ENCODE measurements around the gene MACROD2. TPM values are rescaled to one million over a fixed set of nuclear protein-coding genes. Genes with fewer than 3 reads are reported as not detected.

MACROD2 gene
- total and polyA plus RNA-seq, 2 of the 4 experiments (the other 2 are of a cell fraction): not detected

GRCh38 chr20:14336686-14337085, 341.4 kb downstream of the MACROD2 start:
- CTCF ChIA-PET: interaction anchor here (0.6 to 1.6 kb wide), 6 partner anchors 8 to 225 kb away, joined by 3 to 11 read pairs (median 3); no protein-coding TSS in a partner anchor
- intact Hi-C loops (cut with micrococcal nuclease): loop anchor here (1.0 to 10.0 kb wide), 5 partner anchors 149 to 1318 kb away; no protein-coding TSS in a partner anchor

More at GRCh38 chr20:14336686-14337085, 341.4 kb downstream of the MACROD2 start:
- no peak overlapping the region for H2AK5ac ChIP-seq (ENCODE audit: low read depth, low read length)
- H3K4me3 ChIP-seq (ENCODE audit: insufficient read depth, low read depth, low read length): peak overlapping the region; percentile 45
- peak; percentile 16 for DNase-seq
- H3K4me1 ChIP-seq (ENCODE audit: control insufficient read depth, insufficient read depth, low read length): no peaks in the 10 kb centered on the region; the same call in 1 of the 2 replicates
- no peaks in the 10 kb centered on the region for H4K20me1 ChIP-seq (ENCODE audit: insufficient read depth, low read length)
- no CpG with 5 or more reads among the region's 4 CpGs for WGBS, 2 experiments (ENCODE audit: extremely low coverage in 2 of 2, insufficient read length in 1 of 2)
- TF ChIP-seq BHLHE40 (IDR thresholded peaks at IDR 0.05; ENCODE audit: low read depth, low read length): no peak
- TF ChIP-seq, protein P1, sequence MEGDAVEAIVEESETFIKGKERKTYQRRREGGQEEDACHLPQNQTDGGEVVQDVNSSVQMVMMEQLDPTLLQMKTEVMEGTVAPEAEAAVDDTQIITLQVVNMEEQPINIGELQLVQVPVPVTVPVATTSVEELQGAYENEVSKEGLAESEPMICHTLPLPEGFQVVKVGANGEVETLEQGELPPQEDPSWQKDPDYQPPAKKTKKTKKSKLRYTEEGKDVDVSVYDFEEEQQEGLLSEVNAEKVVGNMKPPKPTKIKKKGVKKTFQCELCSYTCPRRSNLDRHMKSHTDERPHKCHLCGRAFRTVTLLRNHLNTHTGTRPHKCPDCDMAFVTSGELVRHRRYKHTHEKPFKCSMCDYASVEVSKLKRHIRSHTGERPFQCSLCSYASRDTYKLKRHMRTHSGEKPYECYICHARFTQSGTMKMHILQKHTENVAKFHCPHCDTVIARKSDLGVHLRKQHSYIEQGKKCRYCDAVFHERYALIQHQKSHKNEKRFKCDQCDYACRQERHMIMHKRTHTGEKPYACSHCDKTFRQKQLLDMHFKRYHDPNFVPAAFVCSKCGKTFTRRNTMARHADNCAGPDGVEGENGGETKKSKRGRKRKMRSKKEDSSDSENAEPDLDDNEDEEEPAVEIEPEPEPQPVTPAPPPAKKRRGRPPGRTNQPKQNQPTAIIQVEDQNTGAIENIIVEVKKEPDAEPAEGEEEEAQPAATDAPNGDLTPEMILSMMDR (conservative IDR thresholded peaks at IDR 0.05; ENCODE audit: low read depth, low read length): no peak
- TF ChIP-seq FOS (IDR thresholded peaks at IDR 0.05; ENCODE audit: low read depth, low read length): no peak
- TF ChIP-seq RCOR1 (IDR thresholded peaks at IDR 0.05; ENCODE audit: insufficient replicate concordance, low read length): no peak
- no peak for TF ChIP-seq CEBPB (IDR thresholded peaks at IDR 0.05; ENCODE audit: low read depth, low read length)
- TF ChIP-seq CHD1 (IDR thresholded peaks at IDR 0.05; ENCODE audit: low read depth, low read length): no peak
- TF ChIP-seq RAD21 (IDR thresholded peaks at IDR 0.05; ENCODE audit: low read length): no peak
- TF ChIP-seq ELK1 (IDR thresholded peaks at IDR 0.05; ENCODE audit: borderline replicate concordance, low read depth, low read length): no peak
- no peak for TF ChIP-seq RFX5 (IDR thresholded peaks at IDR 0.05; ENCODE audit: low read depth, low read length)
- TF ChIP-seq POLR2A (IDR thresholded peaks at IDR 0.05; ENCODE audit: low read depth, low read length): no peak
- no peak for TF ChIP-seq USF2 (IDR thresholded peaks at IDR 0.05; ENCODE audit: low read depth, low read length)
- no peak for TF ChIP-seq SMC3 (IDR thresholded peaks at IDR 0.05; ENCODE audit: low read depth, low read length)
- H3K36me3 ChIP-seq (ENCODE audit: control insufficient read depth, insufficient read depth, low read length): no peaks in the 10 kb centered on the region
- H3K4ac ChIP-seq (ENCODE audit: low read depth, low read length): peak overlapping the region; percentile 6; the same call in 1 of the 2 replicates
- H3K27ac ChIP-seq (ENCODE audit: insufficient read depth, low read length): peak overlapping the region; percentile 3; the same call in 1 of the 2 replicates
- no peaks in the 10 kb centered on the region for H3K79me1 ChIP-seq (ENCODE audit: low read depth in 1 of 2, low read length in 2 of 2)
- no peak overlapping the region for H3K18ac ChIP-seq (ENCODE audit: low read depth, low read length)
- no peak overlapping the region for H2BK15ac ChIP-seq (ENCODE audit: low read depth, low read length)
- peak overlapping the region; percentile 8; the same call in 1 of the 2 replicates for H3K23ac ChIP-seq (ENCODE audit: low read depth, low read length)
- H3K9me1 ChIP-seq (ENCODE audit: insufficient read depth, low read length): no peaks in the 10 kb centered on the region
- dilution Hi-C loops (cut with HindIII; ENCODE audit: low sequenced_read_pairs, unreplicated experiment) (no loop called here), in situ Hi-C loops (cut with MboI; ENCODE audit: low sequenced_read_pairs) (no loop called here)
- H2BK20ac ChIP-seq (ENCODE audit: low read depth, low read length): no peak overlapping the region
- ATAC-seq (ENCODE audit: low read depth): peak; percentile 8
- peak overlapping the region; percentile 10; the same call in 1 of the 2 replicates for H4K91ac ChIP-seq (ENCODE audit: insufficient read depth, low read depth, low read length)
- no TSS peak for BruUV-seq (replicated peaks)
- H3K56ac ChIP-seq (ENCODE audit: extremely low read depth, insufficient read depth, low read length): peak overlapping the region; percentile 24; the same call in 1 of the 2 replicates
- no peaks in the 10 kb centered on the region for H3K27me3 ChIP-seq (ENCODE audit: control insufficient read depth, insufficient read depth, low read length)
- POLR2A ChIA-PET (ENCODE audit: unreplicated experiment): no interaction called here
- no peaks in the 10 kb centered on the region for H3K9me3 ChIP-seq (ENCODE audit: control insufficient read depth, insufficient read depth, low read length)
- no peak overlapping the region for H2AK9ac ChIP-seq (replicated peaks; ENCODE audit: low read depth, low read length, poor library complexity)
- no peak overlapping the region for H4K5ac ChIP-seq (ENCODE audit: low read depth, low read length)
- H3K4me2 ChIP-seq (ENCODE audit: low read depth, low read length): peak overlapping the region; percentile 89
- H4K8ac ChIP-seq (ENCODE audit: low read depth in 2 of 2, low read length in 2 of 2): no peak overlapping the region
- no peak overlapping the region for H2BK120ac ChIP-seq (ENCODE audit: low read depth, low read length)
- peak overlapping the region; percentile 37 for H3K14ac ChIP-seq (replicated peaks; ENCODE audit: low read depth, low read length)
- H2AFZ ChIP-seq (replicated peaks; ENCODE audit: low read length, poor library complexity): peak overlapping the region; percentile 79
- H3K9ac ChIP-seq (ENCODE audit: low read depth, low read length): peak overlapping the region; percentile 76
- H2BK5ac ChIP-seq (ENCODE audit: low read depth, low read length, poor library complexity, severe bottlenecking): no peak overlapping the region

Data from IMR-90 (cell line).